GM18498 (cell line): ENCODE measurements around the gene ZNF511.

Source experiments
- ATAC-seq: cut with Tn5 transposase; IDR thresholded peaks from one replicate; pipeline ENCODE4 v1.9.1; 2021; ENCODE audit warnings: mild to moderate bottlenecking, moderate library complexity; ENCODE audit not compliant: unreplicated experiment

Gene ZNF511

DNA sequence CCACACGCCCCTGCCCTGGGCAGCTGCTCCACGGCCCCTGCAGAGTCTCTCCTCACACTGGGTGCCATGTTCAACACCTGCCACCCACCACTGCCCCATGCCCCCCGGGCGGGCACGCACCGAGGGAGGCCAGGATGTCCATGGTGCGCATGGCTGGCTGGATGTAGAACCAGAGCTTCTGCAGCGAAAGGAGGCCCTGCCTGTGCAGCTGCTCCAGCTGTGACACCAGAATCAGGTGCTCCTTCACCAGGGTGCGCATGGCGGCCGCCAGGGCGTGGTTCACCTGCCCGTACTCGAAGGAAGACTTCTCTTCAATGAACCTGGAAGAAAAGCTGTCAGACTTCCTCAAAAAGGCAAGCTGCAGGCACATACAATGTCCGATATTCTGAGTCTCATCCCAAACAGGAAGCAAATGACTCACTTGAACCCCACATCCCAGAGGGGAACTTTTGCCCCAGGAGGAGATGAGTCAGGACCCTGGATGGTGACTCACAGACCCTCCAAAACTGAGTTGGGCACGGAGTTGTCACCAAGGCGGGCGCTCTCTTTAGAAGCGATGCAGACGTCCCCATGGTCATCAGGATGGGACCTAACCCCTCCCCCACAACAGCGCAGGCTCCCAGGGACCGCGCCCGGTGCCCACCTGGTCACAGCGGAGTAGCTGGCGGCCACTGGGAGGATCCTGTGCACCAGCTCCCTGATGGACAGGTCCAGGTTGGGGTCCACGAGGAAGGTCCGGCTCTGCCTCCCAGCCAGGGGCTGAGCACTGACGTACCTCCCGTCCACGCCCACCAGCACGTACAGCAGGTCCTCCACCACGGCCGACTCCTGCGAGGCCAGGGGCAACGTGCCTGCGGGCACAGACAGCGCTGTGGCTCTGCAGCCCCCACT is 15.6 kb upstream of the ZNF511 start:
- no peak for ATAC-seq

DNA sequence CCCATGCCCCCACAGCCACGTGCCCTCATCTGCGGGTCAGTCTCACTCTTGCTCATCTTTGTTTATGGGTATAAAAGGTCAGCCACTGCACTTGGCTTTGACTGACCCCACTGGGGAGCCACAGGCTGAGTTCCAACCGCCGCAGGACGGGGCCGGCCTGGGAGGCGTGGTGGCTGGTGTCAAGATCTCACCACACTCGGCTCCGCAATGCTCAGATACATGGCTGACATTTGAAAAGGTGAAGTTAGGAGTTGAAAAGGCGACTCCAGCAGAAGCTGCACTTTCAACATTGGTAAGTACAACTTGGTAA is 14.9 kb upstream of the ZNF511 start:
- no peak for ATAC-seq

DNA sequence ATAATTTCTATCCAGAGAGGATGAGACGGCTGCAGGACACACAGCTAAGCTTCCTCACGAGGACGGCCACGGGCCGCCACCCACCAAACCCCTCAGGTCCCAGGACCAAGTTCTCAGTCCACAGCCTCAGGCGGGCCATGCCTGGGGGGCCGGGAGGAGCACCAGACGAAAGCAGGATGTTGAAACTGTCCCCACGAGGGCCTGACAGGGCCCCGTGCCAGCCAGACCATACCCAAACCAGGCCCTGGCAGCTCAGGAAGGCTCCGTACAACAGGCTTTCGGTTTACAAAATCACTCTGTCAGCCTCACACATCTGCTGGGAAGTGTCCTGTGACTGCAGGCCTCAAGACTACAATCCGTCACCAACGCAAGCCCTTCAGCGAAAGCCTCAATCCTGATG is 14.5 kb upstream of the ZNF511 start:
- no peak for ATAC-seq

DNA sequence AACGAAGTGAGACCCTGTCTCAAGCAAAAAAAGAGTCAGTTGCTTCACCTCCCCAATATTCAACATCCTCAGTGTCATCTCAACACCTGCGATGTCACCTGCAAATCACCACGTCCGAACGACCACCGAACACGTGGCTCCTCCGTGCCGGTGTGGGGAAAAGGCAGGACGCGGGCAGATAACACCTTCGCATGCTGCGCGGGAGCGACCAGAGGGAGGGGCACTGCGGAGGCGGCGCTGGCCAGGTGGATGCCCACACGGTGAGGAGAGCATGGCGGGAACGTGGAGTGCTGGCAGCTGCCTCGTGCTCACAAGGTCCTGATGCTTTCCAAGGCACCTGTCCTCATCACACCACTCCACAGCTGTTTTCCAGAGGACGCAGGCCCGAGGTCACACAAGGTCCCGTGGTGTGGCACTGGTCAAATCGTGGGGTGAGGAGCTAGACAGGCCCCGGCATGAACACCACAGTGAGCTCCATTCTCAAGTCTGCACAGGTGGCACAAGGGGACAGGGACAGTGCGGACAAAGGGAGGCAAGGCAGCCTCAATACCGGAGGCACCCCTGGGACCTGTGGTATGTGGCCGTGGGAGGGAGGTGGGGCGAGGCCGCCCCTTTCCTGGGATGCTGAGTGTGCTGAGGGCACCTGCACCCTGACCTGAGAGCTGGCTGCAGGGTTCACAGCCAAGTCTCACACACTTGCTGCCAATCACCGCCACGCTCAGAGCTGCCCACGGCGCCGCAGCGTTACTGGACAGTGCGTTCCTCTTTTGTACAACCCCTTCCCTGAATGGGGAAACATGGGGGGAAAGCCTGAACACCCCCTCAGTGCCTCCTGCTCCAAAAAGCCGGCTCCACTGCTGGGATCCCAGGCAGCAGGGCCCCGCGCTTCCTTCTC is 13.0 kb upstream of the ZNF511 start:
- ATAC-seq = no peak

DNA sequence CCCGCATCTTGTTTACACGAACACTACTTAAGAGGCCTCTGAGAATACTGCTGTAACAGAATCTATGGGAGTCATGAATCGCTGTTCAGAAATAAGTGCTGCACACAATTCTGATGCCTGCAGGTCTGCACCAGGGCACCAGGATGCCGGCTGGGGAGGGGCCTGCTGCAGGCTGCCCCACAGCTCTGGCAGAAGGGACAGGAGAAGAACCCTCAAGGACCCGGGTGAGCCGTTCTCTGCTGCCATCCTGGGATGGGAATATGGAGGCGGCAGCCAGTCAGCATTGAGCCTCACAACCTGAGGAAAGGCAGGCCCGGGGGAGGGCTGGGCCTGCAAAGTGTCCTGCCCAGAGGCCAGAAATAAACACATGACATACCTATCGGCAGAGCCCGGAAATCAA is 11.2 kb upstream of the ZNF511 start:
- ATAC-seq = no peak

DNA sequence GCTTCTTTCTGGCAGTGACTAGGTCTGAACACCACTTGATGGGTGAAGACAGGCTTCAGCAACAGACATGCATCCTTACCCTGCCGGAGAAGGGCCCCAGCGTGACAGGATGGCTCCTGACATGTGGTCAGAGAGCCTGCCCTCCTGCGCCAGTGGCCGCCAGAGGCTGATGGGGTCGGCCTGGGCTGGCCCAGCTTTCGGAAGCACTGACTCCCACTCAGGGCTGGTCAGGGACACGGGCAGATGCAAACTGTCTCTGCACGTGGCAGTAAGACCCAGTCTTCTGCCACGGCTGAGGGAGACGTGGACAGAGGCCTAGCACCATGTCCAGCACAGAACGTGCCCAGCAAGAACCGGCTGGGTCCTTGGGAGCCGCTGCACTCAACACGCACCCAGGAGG is 10.2 kb upstream of the ZNF511 start:
- ATAC-seq = no peak

DNA sequence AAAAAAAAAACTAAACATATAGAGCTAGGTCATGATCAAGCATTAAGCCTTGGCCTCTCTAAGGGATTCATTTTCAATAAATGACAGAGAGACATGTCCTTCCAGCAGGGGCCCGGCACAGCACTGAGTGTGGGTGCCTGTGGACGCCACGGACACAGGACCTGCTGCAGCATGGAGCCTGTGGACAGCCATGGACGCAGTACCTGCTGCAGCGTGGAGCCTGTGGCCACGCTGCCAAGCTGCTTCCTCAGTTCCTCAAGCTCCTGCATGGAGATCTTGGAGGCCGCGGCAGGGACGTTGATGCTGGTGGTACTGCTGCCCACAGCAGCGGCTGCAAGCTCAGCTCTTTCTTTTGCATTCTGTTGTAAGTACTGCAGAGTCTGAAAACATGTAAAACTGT is 9.5 kb upstream of the ZNF511 start:
- ATAC-seq = no peak

DNA sequence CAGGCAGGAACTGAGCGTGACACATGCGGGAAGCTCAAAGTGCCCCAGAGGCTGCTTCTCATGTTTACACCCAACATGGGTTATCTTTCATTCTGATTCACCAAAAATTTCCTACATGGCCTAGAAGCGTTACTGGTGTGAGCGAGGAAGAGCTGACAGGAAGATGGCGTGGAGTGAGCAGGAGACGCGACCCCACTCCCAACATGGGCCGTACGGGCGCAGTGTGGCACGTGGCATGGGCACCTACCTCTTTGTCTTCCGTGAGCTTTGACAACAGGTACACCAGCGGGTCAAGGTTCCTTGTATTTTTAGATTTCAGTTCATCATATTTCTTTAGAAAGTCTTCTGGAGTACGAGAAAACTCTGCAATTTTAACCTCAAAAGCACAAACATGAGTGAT is 9.0 kb upstream of the ZNF511 start:
- no peak for ATAC-seq

DNA sequence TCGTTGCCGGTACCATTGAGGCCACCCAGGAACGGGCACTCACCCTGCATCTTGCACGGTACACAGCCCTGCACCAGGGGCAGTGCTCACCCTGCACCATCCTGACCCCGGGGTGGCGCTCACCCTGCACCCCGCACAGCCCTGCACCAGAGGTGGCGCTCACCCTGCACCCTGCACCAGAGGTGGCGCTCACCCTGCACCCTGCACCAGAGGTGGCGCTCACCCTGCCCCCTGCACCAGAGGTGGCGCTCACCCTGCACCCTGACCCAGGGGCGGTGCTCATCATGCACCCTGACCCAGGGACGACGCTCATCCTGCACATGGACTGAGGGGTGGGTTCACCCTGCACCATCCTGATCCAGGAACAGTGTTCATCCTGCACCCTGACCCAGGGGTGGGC is 6.5 kb upstream of the ZNF511 start:
- no peak for ATAC-seq

DNA sequence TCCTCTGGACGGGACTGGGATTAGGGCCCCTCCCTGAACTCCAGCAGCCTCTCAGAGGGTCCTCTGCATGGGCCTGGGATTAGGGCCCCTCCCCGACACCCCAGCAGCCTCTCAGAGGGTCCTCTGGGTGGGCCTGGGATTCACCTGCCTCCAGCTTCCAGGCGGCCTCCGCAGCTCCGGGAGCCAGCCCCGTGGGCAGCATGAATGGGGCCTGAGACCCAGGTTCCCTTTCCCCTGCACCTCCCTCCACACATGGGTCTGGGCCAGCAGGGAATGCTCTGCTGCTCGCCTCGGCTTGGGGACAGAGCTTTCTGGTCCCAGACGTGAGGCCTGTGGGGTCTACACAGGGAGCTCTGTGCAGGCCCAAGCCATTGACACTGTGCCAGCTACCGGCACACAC is 5.5 kb upstream of the ZNF511 start:
- no peak for ATAC-seq

DNA sequence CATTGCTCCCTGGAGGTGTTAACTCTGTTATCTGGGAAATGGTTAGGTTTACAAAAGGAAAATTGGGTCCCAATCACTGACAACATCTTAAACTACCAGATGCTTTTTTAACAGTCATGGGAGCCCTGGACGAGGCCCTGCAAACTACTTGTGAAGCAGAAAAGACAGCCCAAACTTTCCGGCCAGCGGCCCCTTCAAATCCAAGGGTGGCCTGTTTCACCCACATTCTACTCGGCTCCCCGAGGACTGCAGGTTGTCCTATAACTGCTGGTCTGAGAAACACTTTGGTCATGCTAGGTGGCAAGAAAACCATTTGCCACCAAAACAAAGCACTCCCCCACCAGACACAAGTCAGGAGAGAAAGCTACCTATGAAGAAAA is 2.6 kb upstream of the ZNF511 start:
- ATAC-seq = no peak

DNA sequence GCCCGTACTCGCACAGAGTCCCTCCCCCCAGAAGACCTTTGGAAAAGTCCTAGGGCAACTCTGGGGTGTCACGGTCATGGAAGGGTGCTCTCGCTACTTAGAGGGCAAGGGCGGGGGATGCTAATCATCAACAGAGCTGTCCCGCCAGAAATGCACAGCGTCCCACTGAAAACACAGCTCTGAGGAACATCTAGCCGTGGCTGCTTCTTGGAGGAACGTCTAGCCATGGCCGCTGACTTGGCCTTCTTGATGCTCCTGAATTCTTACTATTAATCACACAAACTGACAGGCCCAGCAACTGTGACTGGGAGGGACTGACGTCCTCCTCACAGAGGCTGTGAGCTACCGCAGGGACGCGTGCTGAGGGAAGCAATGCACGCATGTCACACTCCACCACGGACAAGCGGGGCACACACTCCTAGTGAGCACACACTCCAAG is 1.8 kb upstream of the ZNF511 start:
- no peak for ATAC-seq

DNA sequence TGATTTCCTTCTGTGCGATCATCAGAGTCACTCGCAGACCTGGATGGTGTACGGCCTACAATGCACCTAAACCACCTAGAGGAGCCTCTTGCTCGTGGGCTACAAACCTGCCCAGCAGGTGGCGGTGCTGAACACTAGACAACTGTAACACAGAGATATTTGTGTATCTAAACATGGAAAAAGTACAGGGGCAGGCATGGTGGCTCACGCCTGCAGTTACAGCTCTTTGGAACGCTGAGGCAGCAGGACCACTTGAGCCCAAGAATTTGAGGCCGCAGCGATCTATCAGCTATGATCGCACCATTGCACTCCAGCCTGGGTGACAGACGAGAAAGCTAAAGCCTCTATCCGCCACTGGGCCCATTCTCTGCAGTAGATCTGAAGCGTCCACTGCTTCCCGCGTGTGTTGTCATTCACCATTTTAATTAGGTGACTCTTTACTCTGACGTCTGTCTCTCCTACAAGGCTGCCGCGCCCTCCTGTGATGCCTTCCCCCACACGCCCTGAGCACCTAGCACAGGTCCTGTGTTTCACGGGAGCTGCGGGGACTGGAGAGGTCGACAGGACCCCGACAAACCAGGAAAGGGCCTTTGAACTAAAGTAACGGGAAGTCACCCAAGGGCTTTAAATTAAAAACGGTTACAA is 816 bp upstream of the ZNF511 start:
- peak; percentile 34 for ATAC-seq

DNA sequence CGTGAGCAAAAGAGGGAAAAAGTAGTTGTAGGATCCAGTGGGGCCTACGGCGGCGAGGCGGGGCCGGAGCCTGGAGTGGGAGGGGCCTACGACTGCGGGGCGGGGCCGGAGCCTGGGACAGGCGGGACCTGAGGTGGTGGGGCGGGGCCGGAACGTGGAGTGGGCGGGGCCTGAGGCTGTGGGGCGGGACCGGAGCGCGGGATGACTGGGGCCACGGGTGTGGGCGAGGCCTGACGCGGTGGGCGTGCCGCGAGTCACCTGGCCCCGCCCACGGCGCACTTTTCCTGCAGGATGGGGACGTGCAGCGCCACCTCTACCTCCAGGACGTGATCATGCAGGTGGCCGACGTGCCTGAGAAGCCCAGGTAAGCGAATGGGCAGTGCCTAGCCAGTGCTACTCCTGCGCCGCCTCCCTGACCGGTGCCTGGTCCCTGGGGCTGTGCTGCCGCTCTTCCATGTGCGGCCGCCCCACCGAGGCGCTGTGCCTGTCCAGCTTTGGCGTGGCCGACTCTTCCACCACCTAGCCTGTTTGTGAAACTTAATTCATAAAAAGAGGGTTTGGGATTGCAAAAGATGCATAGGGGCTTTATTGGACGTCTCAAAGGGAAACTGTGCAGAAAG is 496 bp downstream of the ZNF511 start:
- ATAC-seq = peak; percentile 80

DNA sequence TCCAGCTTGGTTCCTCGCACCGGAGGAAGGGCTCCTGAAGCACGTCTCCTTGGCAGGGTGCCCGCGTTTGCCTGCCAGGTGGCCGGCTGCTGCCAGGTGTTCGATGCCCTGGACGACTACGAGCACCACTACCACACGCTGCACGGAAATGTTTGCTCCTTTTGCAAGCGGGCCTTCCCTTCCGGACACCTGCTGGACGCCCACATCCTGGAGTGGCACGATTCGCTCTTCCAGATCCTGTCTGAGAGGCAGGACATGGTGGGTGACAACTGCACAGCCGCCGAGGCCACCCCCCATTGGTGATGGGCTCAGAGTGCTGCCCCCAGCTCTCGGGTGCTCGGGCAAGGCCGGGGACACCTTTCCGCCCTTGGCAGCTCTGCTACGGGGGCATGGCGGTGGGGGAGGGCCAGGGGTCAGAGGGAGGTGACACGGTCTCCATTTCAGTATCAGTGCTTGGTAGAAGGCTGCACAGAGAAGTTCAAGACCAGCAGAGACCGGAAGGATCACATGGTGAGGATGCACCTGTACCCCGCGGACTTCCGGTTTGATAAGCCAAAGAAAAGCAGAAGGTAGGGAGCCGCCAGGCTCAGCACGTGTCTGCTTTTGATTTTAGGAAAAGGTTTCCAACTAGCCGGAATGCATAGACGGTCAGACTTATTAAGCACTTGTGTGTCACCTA is 1.1 kb downstream of the ZNF511 start:
- ATAC-seq = no peak

DNA sequence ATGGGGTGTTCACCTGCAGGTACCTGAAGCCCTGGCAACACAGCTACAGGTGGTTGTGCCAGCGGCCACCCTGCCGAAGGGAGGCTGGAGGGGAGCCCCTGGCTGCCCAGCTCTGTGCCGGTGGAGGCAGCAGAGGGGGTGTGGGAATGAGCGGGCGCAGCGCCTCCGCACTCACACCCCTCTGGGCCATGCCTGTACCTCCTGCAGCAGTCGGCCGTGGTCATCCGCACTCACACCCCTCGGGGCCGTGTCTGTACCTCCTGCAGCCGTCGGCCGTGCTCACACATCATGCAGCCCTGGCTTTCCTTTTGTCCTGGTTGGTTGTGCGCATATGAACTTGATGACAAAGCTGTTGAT is 1.7 kb downstream of the ZNF511 start:
- ATAC-seq = no peak

DNA sequence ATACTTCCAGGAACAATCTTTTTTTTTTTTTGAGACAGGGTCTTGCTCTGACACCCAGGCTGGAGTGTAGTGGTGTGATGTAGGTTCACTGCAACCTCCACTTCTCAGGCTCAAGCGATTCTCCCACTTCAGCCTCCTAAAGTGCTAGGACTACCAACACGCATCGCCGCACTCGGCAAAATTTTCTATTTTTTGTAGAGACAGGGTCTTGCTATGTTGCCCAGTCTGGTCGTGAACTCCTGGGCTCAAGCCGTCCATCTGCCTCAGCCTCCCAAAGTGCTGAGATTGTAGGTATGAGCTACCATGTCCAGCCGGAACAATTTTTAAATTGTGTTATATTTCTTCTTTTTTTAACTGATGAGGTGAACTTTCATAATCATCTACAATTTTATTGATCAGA is 2.1 kb downstream of the ZNF511 start:
- ATAC-seq = no peak

DNA sequence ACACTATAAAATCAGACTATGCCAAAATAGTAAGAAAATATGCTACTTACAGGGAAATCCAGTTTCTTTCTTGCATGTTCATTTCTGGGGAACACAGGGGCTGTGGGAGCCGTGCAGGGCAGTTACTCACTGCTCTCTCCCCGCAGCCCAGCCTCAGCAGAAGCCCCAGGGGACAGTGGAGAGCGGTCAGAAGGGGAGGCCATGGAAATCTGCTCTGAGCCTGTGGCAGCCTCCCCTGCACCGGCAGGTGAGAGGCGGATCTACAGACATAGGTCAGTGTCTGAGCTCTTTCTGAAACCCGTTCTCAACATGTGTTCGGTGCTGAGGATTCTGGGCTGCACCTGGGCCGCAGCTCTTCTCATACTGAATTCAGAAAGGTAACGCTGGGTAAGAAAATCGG is 2.9 kb downstream of the ZNF511 start:
- ATAC-seq = no peak

DNA sequence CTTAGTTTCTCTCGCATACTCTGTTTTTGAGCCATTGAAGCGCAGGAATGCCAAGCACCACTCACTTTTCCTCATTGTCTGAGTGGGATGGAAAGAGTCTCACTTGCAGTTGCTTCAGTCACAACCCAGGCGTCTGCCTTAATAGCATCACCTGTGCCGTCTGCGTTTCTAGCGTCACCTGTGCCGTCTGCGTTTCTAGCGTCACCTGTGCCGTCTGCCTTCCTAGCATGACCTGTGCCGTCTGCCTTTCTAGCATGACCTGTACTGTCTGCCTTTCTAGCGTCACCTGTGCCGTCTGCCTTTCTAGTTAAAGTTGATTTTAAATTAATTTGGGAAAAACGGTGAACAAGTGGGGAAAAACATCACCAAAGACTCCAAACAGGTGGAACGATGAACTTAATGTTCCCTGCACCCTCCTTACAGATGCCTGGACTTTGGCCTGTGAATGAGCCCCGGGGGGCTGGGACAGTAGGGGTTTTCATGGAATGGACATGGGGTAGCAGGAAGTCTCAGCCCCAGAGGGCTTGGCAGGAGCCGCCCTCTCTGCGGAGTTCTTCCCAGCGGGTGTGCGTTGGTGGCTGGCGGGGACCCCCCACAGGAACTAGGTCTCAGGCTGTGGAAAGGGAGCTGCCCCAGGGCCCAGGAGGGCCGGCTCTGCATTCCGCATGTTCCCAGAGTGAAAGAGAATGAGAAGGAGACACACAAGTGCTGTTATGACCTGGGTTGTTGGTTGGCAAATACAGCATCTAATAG is 3.5 kb downstream of the ZNF511 start:
- no peak for ATAC-seq

DNA sequence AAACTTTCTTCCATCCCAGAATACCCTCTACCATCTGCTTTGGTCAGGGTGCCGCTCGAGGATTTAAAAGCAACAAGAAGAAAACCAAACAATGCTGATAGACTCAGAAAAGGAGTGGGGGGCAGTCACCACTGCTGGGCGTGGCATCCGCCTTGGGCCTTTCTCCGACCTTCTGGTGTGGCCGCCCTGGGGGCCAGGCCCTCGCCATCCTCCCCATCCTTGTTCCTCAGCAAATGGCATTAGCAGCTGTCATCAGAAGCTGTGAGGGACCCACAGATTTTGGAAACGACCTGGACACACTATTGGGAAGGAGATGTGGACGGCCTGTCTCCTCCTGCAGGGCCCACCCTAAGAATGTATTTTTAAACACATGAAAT is 4.0 kb downstream of the ZNF511 start:
- ATAC-seq = no peak
